Activated naive CD4-positive, alpha-beta T cell (primary cell): ENCODE measurements around the gene FMN2.
"Not testable (repeated sequence)": the region's sequence is repeated elsewhere in the genome, so short reads cannot be mapped to it uniquely, and the experiment has no call there.

Source experiments
- DNase-seq, 4 experiments: peaks; one replicate each; lab custom pipeline; 2025; lab: John Stamatoyannopoulos, UW

The FMN2 gene

DNA sequence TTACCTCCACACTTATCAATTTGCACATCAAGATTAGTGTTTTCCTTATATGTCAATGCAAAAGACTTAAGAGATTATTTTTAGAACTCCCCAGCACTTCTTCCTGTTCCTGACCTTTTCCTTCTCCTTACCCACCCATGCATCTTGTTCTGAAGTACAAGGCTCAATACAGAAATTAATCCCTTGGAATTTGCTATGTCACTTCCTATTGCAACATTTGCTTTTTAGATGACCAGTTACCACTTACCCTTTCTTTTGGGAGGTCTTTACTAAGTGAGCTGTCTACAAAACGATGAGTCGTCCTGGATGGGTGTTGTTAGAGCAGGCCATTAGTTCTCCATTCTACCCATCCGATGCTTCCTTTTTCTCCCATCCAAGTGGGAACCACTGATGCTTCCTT, 221.2 kb downstream of the FMN2 start:
- DNase-seq = no peak

DNA sequence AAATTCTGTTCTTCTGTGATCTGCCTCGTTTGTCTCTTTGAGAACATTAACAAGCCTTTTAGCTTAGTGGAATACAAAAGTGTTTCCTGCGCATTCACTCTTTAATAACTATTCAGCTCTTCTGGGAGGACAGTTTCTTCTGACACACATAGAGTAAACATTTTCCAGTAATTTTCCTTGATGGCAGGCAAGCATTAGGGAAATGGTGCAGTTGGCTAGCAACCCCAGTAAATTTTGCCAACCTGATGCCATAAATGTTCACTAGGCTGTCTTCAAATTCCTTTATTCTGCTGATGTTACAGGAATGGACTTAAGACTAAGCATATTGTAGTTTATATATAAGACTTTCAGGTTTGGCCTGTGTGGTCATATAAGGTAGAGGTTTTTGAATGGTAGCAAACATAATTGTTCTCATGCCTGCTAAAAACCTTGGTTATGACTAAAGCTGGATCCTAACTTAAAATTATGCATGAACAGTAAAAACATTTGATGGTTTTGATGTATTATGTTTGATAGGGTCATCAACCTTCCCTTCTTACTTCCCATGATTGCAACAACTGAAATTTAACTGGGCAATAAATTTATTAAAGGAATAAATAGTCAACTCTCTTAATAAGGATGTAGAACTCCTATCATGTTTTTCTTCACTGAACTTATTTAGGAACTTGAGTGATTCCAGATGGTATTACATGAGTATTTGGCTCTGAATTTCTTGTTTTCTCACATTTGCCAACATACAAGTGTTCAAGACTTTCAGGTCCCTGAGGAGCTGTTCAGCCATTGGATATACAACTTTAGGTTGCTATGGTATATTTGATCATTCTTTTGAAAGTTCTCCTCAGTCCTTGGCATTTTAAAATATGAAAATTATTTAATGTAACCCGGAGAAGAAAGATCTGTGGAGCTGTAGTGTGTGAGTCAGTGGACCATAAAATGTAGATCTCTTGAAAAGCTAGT, 223.4 kb downstream of the FMN2 start:
- no peak for DNase-seq

DNA sequence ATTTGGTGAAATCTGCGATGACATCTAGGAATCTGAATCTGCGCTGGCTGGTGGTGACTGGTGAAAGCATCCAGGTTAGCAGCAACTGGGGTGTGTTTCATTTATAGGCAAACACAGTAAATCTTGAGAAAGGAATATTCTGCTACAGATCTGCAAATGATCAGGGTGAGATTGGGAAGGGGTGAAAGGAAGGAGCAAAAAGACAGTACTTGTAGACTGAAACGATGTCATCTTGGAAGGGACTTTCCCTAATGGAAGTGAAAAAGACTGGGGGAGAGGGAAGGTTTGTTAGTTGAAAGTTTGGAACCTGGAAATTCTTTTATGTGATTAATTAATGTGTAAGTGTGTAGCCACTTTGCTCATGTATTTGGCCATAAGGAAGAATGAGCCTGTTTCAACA, 228.3 kb downstream of the FMN2 start:
- no peak for DNase-seq

DNA sequence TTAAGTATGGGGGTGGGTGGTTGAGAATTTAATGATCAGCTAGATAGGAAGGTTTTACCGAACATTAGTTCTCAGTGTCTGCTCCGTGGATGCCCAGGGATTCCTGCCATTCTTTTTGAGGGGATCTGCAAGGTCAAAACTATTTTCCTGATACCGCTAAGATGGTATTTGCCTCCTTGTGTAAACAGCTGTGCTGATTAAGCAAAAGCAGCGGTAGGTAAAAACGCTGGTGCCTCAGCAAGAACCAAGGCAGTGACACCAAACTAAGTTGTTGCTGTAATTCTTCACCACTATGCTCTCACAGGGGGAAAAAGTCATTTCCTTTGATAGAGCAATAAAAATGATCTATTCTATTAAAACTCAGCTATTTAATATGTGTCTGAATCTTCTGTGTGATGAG, 229.0 kb downstream of the FMN2 start:
- DNase-seq = no peak

DNA sequence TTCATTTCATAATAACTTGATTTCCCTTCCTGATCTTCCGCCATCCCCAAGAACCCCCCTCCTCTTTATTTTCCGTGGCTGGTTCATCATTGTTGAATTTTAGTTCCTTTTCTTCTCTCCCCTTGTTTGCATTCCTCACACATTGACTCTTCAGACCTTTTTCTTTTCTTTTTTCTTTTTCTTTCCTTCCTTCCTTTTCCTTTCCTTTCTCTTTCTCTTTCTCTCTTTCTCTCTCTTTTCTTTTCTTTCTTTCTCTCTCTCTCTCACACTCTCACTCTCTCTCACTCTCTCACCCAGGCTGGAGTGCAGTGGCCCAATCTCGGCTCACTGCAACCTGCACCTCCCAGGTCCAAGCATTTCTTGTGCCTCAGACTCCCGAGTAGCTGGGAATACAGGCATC, 231.3 kb downstream of the FMN2 start:
- DNase-seq = no peak

DNA sequence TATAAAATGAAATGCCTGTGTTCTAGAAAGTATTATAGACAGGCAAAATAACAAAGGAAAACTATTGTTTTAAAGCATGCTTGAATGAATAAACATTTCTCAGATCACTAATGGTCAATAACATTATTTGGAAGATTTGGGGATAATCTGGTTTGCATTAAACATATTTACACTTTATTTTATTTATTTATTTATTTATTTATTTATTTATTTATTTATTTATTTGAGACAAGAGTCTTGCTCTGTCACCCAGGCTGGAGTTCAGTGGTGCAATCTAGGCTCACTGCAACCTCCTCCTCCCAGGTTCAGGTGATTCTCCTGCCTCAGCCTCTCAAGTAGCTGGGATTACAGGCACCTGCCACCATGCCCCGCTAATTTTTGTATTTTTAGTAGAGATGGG, 236.7 kb downstream of the FMN2 start:
- DNase-seq = not testable (repeated sequence)

DNA sequence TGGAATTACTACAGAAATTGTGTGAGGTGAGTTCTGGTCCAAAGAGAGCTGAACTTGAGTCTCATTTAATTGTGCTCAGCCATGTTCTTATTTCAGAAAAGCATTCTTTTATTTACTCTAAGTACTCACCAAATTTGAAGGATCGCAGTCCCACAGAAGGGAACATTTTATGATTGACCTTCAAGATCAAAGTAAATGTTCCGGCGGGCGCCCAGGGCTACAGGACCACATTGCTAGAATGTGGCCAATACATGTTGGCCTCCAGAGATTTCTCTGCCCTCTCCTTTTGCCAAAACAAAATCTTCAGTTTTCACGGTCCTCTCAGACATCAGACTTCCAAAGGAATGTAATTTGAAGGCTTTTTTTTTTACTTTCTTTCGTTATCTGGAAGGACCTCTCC, 237.8 kb downstream of the FMN2 start:
- no peak for DNase-seq

DNA sequence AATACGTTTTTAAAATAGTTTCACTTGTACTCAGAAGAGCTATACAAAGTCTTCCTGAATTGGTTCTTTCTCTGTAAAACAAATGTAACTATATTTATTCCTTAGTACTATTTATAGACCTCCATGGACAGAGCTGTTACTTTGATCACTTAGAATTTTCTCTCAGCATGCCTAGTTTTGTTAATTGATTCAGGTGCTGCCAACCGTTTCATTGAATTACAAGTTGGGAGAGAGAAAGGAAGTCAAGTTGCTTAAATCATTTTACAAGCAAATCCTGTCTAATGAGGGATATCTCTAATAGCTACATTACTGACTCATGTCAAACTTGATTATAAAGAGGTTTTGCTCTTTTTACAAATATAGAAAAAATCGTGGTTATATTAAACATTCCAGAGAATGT, 241.0 kb downstream of the FMN2 start:
- no peak for DNase-seq

DNA sequence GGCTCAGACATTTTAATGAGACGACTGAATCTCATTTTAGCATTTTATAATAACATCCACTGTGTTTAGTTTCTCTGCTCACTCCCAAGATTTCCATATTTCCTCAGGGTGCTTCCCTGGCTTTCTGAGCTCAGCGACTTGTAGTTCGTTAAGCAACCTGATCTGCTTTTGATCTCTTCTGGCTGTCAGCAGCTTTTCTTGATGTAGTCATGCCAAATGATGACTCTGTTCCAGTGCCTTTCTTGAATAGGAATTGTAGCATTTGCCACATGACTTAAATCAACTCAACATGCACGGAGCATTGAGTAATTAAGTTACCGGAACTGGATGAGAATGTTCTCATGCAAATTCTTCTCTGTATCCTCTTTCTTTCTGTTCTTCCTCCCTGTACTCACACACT, 246.1 kb downstream of the FMN2 start:
- no peak for DNase-seq

DNA sequence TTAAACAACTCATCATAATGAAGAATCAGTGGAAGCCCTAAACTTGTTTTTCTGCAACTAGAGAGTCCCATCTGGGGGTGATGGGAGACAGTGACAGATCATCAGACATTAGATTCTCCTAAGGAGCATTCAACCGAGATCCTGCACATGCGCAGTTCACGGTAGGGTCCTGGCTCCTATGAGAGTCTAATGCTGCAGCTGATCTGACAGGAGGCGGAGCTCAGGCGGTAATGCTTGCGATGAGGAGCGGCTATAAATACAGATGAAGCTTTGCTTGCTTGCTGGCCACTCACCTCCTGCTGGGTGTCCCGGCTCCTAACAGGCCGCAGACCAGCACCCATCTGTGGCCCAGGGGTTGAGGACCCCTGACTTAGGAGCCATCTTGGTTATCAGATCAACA, 247.2 kb downstream of the FMN2 start:
- no peak for DNase-seq

DNA sequence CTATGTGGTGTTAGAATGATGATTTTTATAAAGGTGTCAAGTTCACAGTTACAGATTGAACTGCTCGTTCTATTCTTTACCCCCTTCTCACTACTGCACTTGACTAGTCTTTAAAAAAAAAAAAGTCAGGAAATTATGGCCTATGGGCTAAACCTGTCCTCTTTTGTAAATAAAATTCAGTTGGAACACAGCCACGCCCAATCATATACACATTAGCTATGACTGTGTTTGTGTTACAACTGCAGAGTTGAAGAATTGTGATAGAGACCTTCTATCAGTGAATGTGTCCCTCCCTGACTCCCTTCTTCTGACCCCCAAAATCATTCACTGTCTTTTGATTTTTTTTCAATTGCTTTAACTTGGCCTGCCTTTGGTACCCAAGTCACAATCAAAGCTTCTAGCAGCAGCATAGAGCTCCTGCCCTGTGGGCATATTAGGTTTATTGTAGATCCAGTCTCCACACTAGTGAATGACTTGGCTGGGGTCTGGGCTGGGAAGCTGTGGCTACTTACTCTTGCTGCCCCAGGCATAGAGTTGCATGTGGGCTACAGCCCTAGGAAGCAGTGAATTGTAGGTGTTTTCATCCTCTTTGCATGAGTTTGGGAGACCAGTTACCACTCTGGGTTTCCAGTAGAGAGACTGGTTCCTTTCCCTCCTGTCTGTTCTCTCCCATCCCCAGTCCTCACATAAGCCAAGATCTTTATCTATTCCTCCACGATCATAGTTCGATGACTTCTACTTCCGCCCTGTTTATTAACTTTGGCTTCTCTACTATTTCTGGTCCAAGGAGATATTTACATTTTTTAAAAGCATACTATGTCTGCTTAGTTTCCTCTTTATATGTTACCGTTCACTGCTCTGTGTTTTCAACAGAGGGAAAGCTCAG, 249.9 kb downstream of the FMN2 start:
- no peak for DNase-seq

DNA sequence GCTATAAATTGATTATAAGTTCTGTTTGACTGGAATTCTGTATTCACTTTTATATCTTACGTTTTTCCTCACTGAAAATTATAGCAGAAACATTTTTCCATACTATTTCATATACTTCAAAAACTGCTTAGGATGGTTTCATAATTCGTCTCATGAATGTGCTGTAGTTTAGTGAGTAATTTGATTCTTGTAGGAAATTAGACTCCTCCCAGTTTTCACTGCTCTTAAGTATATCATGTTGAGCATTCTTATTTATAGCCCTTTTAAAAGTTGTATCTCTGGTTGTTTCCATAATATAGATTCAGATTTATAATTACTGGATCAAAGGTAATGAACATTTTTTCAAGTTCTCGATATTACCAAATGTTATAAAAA, 250.6 kb downstream of the FMN2 start:
- no peak for DNase-seq

DNA sequence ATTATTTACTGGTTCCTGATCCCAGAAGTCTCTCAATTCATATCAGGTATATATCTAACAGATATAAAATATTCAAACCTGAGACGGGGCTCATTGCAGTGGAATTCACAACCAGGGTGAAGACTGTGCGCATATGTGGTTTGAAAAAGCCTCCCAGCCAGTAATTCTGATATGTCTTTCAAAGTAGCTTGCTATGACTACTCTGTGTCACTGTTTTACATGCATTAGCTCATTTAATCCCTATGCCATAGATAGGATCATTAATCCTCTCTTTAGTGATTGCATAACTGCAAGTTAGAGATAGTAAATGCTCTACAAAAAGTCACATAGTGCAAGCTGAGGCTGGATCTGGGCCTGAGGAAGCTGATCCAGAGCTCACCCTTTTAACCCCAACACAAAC, 251.4 kb downstream of the FMN2 start:
- no peak for DNase-seq

DNA sequence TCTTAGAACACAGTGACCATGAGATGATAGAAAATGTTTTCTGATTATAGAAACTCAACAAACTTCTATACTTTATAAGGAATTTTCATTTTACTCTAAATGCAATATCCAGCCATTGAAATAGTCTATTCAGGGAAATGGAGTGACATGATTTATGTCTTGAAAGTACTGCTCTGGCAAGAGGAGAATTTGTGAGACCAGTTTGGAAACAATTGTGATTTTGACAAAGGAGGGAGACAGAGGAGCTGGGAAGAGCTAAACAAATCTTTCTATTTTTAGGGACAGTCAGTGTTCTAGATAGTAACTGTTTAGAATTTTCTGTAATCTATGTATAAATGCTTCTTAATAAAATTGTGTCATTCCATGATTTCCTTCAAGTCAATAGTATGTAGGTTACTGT, 252.3 kb downstream of the FMN2 start:
- no peak for DNase-seq

DNA sequence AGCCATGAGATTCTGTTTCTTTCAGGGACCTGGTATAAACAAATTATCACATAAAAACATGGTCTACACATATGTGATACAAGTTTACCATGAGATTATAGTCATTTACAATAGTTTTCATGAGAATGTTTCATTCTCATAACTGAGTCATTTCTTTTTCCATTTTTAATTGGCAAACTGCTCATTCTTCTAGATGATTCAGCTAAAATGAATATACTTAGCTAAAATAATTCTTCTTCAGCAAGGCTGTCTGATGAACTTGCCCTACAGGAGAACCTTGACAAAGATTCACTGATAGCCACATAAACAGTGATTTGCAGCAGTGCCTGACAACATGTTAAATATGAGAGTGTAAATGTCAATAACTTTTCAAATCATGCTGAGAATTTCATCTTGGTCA, 253.2 kb downstream of the FMN2 start:
- DNase-seq = no peak

DNA sequence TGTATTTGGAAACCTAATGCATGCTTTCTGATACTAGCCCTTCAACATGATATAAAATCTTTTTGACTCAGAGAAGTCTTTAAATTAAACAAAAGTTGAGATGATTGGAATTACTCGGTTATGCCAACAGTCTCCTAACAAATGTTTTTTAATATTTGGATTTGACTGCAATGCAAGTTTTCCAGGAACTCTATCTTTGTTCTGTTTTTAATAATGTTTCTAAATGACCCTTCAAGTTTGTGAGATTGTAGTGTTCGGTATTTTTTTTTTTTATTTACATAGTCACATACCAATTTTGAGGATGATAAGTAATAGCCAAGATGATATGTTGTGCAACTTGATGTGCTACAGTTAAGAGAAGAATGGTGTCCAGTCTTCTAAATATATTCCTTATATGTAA, 258.0 kb downstream of the FMN2 start:
- no peak for DNase-seq

DNA sequence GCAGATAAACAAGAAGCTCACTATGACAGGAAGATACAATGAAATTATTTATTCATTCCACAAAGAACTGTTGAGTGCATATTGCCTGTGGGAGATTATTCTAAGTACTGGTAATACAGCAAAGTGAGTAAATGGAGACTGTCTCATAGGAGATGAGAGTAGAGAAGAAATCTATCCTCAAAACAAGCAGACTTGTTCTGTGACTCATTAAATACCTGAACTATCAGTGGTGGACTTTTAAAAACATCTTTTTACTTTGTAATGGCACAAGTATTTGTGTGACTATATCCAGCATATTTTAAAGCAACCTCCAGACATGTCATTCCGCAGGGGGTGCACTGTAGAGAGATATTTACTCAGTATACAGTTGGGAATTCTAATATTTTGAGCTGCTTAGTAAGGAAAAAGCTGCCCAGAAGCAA, 259.2 kb downstream of the FMN2 start:
- DNase-seq = no peak

DNA sequence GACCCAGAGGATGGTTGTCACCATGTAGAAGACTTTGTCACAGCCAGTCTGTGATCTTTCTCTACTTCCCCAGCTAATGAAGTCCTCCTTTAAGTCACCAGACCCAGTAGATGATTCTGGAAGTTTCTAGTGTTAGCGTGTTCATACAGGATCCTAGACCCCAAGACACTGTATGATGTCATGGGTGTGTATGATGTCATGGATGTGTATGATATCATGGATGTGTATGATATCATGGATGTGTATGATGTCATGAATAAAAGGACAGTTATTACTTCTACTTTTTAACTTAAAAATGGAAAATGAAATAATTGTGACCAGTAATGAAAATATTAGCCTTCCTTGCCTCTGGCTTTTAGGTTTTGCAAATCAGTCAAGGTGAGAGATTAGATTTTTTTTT, 260.0 kb downstream of the FMN2 start:
- no peak for DNase-seq

DNA sequence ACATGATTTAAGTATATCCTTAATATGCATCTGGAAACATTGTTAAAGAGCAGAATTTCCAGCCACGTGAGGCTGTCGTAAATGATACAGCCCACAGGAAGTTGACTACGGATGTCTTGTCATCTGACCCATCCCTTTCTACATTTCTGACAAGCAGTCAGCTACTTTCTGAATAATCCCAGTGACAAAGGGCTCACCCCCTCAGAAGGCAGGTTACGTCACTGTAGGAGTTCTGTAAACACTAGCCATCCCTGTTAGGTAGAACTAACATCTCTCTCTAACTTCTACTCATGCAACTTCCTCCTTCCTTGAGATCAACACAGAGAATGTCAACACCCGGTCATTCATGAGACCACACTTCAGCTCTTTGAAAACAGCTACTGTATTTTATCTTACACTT, 261.1 kb downstream of the FMN2 start:
- no peak for DNase-seq

DNA sequence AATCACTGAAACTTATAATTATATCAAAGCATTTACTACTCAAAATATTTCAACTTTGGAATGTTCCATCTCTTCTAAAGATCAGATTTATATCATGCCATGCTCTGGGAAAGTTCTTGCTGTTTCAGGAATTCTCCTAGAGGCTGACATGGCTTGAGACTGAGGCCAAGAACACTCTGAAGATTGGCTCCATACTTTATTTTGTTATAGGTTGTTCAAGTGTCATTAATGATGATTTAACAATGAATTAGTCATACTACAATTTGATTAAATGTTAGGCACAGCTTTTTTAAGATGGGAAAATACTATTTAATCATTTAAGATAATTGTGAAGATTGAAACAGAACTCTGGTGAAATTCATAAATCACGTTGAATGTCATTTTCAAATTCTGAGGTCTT, 264.9 kb downstream of the FMN2 start:
- no peak for DNase-seq

DNA sequence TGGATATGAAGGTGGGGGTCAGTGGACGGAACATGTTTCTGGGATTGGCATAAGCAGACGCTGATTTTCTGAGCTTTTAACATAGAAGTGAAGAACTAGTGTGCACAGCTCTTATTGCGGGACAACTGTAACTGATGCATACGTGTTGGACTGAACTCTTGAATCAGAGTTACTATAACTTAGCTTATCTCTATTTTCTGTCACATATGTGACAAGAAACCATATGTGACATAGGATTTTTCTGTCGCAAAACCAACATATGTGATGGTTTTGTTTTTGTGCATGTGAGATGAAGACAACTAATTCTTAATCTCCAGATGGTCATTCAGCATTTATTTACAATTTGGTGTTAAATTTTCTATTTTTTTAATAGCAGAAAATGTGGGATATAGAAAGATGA, 270.4 kb downstream of the FMN2 start:
- DNase-seq = no peak

DNA sequence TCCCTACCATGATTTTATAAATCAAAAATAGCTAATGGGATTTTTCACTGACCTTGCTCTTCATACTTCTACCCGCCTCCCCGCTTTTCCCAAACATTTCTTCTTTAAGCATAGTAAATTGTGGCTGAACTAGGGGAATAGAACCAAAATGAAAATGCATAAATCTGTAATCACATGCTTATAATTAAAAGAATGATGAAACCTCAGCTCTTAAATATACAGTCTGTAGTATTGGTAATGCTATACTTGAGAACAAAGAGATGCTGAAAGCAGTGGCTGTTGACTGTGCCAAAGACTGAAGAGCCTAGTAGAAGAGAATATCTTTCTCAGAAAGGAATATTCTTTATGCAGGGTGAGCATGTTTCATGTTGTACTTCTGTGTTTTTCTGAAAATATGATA, 271.1 kb downstream of the FMN2 start:
- DNase-seq = no peak

DNA sequence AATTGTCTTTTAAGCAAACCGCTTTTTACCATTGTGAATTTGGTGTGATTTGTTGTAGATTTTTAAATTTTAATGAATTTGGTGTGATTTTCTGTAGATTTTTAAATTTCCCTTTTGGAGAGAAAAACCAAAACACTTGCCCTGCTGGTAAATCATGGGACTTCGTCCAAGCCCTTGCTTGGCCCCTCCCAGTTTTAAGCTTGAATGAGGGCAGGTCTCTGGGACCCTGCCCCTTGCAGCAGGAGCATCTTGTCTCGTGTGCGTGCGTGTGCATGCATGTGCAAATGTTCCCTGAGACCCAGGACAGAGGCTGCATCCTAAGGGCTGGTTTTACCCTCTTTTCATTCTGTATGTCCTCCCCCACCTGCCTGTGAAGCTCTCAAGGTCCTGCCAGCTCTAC, 271.6 kb downstream of the FMN2 start:
- DNase-seq = no peak
